ENCODE results near the gene C3orf22. TPM values are rescaled to one million over a fixed set of nuclear protein-coding genes. Genes with fewer than 3 reads are reported as not detected.

Gene C3orf22
- total RNA-seq, 4 donors from 2014 or later: not detected

GRCh38 chr3:126551121-126551838 is 7.5 kb downstream of the C3orf22 start:
- Histone ChIP-seq H3K27me3 (peaks cover 48% of the 10 kb centered on the region), H3K9me3 (no peaks in the 10 kb centered on the region), H3K36me3 (no peaks in the 10 kb centered on the region), H3K4me3 (no peak overlapping the region), H3K27ac (no peak overlapping the region), H3K4me1 (no peaks in the 10 kb centered on the region)
- WGBS, 2 donors (ENCODE audit: low coverage in 1 of 2): 40 to 70% methylated on average over 2 to 6 of the region's 13 CpGs
- ATAC-seq: no peak
- TF ChIP-seq CTCF (IDR thresholded peaks at IDR 0.05) (no peak), EP300 (IDR thresholded peaks at IDR 0.05) (no peak), POLR2A (IDR thresholded peaks at IDR 0.05) (no peak), POLR2AphosphoS5 (IDR thresholded peaks at IDR 0.05) (no peak)

- Histone ChIP-seq H3K4me3 (no peak overlapping the region), H3K36me3 (no peaks in the 10 kb centered on the region), H3K9me3 (no peaks in the 10 kb centered on the region), H3K27ac (no peak overlapping the region), H3K4me1 (no peaks in the 10 kb centered on the region), H3K27me3 (peaks cover 55% of the 10 kb centered on the region)
- no peak for ATAC-seq
- 89 to 100% methylated on average over 2 to 4 of the region's 11 CpGs for WGBS, 2 donors (ENCODE audit: low coverage in 1 of 2)
- TF ChIP-seq POLR2AphosphoS5 (IDR thresholded peaks at IDR 0.05): no peak
- no peak for TF ChIP-seq POLR2A (IDR thresholded peaks at IDR 0.05)
- TF ChIP-seq CTCF (IDR thresholded peaks at IDR 0.05): no peak
- TF ChIP-seq EP300 (IDR thresholded peaks at IDR 0.05): no peak
Measured at GRCh38 chr3:126550488-126551051, 8.2 kb downstream of the C3orf22 start.

GRCh38 chr3:126549861-126550487 is 8.8 kb downstream of the C3orf22 start:
- TF ChIP-seq POLR2A (IDR thresholded peaks at IDR 0.05) (no peak), CTCF (IDR thresholded peaks at IDR 0.05) (no peak), EP300 (IDR thresholded peaks at IDR 0.05) (no peak), POLR2AphosphoS5 (IDR thresholded peaks at IDR 0.05) (no peak)
- Histone ChIP-seq H3K4me1 (no peaks in the 10 kb centered on the region), H3K9me3 (no peaks in the 10 kb centered on the region), H3K36me3 (no peaks in the 10 kb centered on the region), H3K27ac (no peak overlapping the region), H3K27me3 (peaks cover 58% of the 10 kb centered on the region), H3K4me3 (no peak overlapping the region)
- 68% methylated on average over 2 of the region's 12 CpGs; no CpG with 5 or more reads in 1 of the 2 donors for WGBS, 2 donors (ENCODE audit: low coverage in 1 of 2)
- no peak for ATAC-seq

GRCh38 chr3:126548556-126549466 is 9.9 kb downstream of the C3orf22 start:
- 33 to 47% methylated on average over 5 to 7 of the region's 9 CpGs for WGBS, 2 donors (ENCODE audit: low coverage in 1 of 2)
- Histone ChIP-seq H3K27ac (no peak overlapping the region), H3K36me3 (no peaks in the 10 kb centered on the region), H3K4me1 (no peaks in the 10 kb centered on the region), H3K9me3 (no peaks in the 10 kb centered on the region), H3K4me3 (no peak overlapping the region), H3K27me3 (peaks cover 64% of the 10 kb centered on the region)
- no peak for TF ChIP-seq POLR2AphosphoS5 (IDR thresholded peaks at IDR 0.05)
- no peak for TF ChIP-seq POLR2A (IDR thresholded peaks at IDR 0.05)
- no peak for TF ChIP-seq EP300 (IDR thresholded peaks at IDR 0.05)
- no peak for TF ChIP-seq CTCF (IDR thresholded peaks at IDR 0.05)
- no peak for ATAC-seq

Measured in gastroesophageal sphincter (tissue), 4 donors.